Upper lobe of left lung (tissue), 6 donors: ENCODE data around the gene ABHD16B. TPM values are rescaled to one million over a fixed set of nuclear protein-coding genes. Genes with fewer than 3 reads are reported as not detected.
A peak's percentile ranks its signal among the peaks of the same experiment; 100 is the strongest.

Experiments
- ATAC-seq, 2 donors: fragments of 200-7000 bp; cut with Tn5 transposase; one replicate each; pipeline ENCODE4 v1.9.1; 2022; ENCODE audit warnings: mild to moderate bottlenecking in 2 of 2, moderate library complexity in 2 of 2; ENCODE audit not compliant: low FRiP score in 2 of 2
- DNase-seq, 2 donors: peaks; one replicate each; pipeline ENCODE4 v3.0.0-alpha.2; 2019 to 2020
- H3K27ac ChIP-seq, 4 donors: fragments of 200-600 bp; sonication (generic); one replicate each; pipeline ENCODE4 v1.5.1; 2016 to 2019
- H3K27me3 ChIP-seq, 4 donors: fragments of 200-600 bp; sonication (generic); one replicate each; pipeline ENCODE4 v1.5.1; 2017 to 2019
- H3K36me3 ChIP-seq, 4 donors: fragments of 200-600 bp; sonication (generic); one replicate each; pipeline ENCODE4 v1.5.1; 2016 to 2019
- H3K4me1 ChIP-seq, 4 donors: fragments of 200-600 bp; sonication (generic); one replicate each; pipeline ENCODE4 v1.5.1; 2018 to 2019
- H3K4me3 ChIP-seq, 4 donors: fragments of 200-600 bp; sonication (generic); one replicate each; pipeline ENCODE4 v1.5.1; 2017 to 2019; ENCODE audit warnings: mild to moderate bottlenecking in 2 of 4, moderate library complexity in 1 of 4
- H3K9me3 ChIP-seq, 4 donors: fragments of 200-600 bp; sonication (generic); one replicate each; pipeline ENCODE4 v1.5.1; 2018 to 2019
- CTCF ChIP-seq, 6 experiments: fragments of 450-650 bp in 4 of 6; fragments of 200-600 bp in 2 of 6; sonication (generic) in 2 of 6; IDR thresholded peaks; one replicate each; pipeline ENCODE4 v1.5.1; 2016 to 2019; ENCODE audit warnings: antibody characterized with exemption in 6 of 6
- EP300 ChIP-seq, 4 donors: sonication (generic); formaldehyde crosslinking; IDR thresholded peaks; one replicate each; pipeline ENCODE4 v1.5.1; 2017; ENCODE audit warnings: antibody characterized with exemption in 4 of 4, control low read depth in 2 of 4
- POLR2A ChIP-seq, 4 donors: fragments of 450-650 bp; IDR thresholded peaks; one replicate each; pipeline ENCODE4 v1.5.1; 2016 to 2017; ENCODE audit warnings: antibody characterized with exemption in 4 of 4, mild to moderate bottlenecking in 2 of 4
- POLR2AphosphoS5 ChIP-seq, 2 donors: sonication (generic); formaldehyde crosslinking; IDR thresholded peaks; one replicate each; pipeline ENCODE4 v1.5.1; 2017; ENCODE audit warnings: antibody characterized with exemption in 2 of 2
- WGBS, 2 donors: methylation state at CpG; one replicate each; pipeline ENCODE4 v1.1.5; 2017 to 2018; 5-methylcytosine and 5-hydroxymethylcytosine counted together
- total RNA-seq, 6 donors: library from RNA; depleted of rRNA in 4 of 6; stranded (reverse); fragments of >200 nt in 4 of 6; gene quantifications; one replicate each; pipeline versions ENCODE4 v1.1.0 to v1.2.1, GENCODE V29; 2016 to 2021
- donor health status: DM: no; HTN: no; CAD: no; lungs with moderate emphysema.
- donor health status: DM: no; HTN: yes; CAD: no; lungs with severe emphysema.

ABHD16B gene
- total RNA-seq, 6 donors from 2014 or later: 0.23 TPM; not detected in 5

- ATAC-seq (no peak), DNase-seq (no peak)
- H3K9me3 ChIP-seq: no peaks in the 10 kb centered on the region
- WGBS, 2 donors: 91 to 96% methylated on average over 17 to 19 of the region's 19 CpGs
- H3K27me3 ChIP-seq: no peaks in the 10 kb centered on the region
- peaks cover 6 to 85% (median 71%) of the 10 kb centered on the region in 4 donors for H3K36me3 ChIP-seq
- H3K27ac ChIP-seq: no peak overlapping the region
- TF ChIP-seq EP300 (IDR thresholded peaks at IDR 0.05) (no peak), CTCF (IDR thresholded peaks at IDR 0.05) (no peak), POLR2AphosphoS5 (IDR thresholded peaks at IDR 0.05) (no peak), POLR2A (IDR thresholded peaks at IDR 0.05) (no peak)
- H3K4me3 ChIP-seq: no peak overlapping the region
- H3K4me1 ChIP-seq: no peaks in the 10 kb centered on the region
Measured at GRCh38 chr20:63881451-63882226, 20.3 kb downstream of the ABHD16B start.

GRCh38 chr20:63882257-63883200 lies 21.2 kb downstream of the ABHD16B start:
- Histone ChIP-seq H3K27me3 (no peaks in the 10 kb centered on the region), H3K4me3 (no peak overlapping the region), H3K27ac (no peak overlapping the region), H3K36me3 (peaks cover 8 to 85% (median 72%) of the 10 kb centered on the region in 4 donors), H3K4me1 (no peaks in the 10 kb centered on the region), H3K9me3 (no peaks in the 10 kb centered on the region)
- 88 to 97% methylated on average over 20 to 28 of the region's 28 CpGs for WGBS, 2 donors
- DNase-seq (peak in 1 of 2 donors; percentile 59), ATAC-seq (no peak)
- TF ChIP-seq EP300 (IDR thresholded peaks at IDR 0.05): no peak
- TF ChIP-seq POLR2AphosphoS5 (IDR thresholded peaks at IDR 0.05): no peak
- no peak for TF ChIP-seq POLR2A (IDR thresholded peaks at IDR 0.05)
- no peak for TF ChIP-seq CTCF (IDR thresholded peaks at IDR 0.05)

- no peak overlapping the region for H3K4me3 ChIP-seq
- no peaks in the 10 kb centered on the region for H3K27me3 ChIP-seq
- H3K9me3 ChIP-seq: no peaks in the 10 kb centered on the region
- DNase-seq (no peak), ATAC-seq (no peak)
- H3K4me1 ChIP-seq: no peaks in the 10 kb centered on the region
- TF ChIP-seq POLR2AphosphoS5 (IDR thresholded peaks at IDR 0.05) (no peak), EP300 (IDR thresholded peaks at IDR 0.05) (no peak), CTCF (IDR thresholded peaks at IDR 0.05) (no peak), POLR2A (IDR thresholded peaks at IDR 0.05) (no peak)
- no peak overlapping the region for H3K27ac ChIP-seq
- H3K36me3 ChIP-seq: peaks cover 12 to 85% (median 73%) of the 10 kb centered on the region in 4 donors
- 84% methylated on average over 4 of the region's 6 CpGs; no CpG with 5 or more reads in 1 of the 2 donors for WGBS, 2 donors
Measured at GRCh38 chr20:63883201-63883593, 21.9 kb downstream of the ABHD16B start.

- DNase-seq: peak in 1 of 2 donors; percentile 68
- peak in 1 of 2 donors; percentile 28 for ATAC-seq
- TF ChIP-seq EP300 (IDR thresholded peaks at IDR 0.05) (no peak), POLR2A (IDR thresholded peaks at IDR 0.05) (no peak), CTCF (IDR thresholded peaks at IDR 0.05) (no peak), POLR2AphosphoS5 (IDR thresholded peaks at IDR 0.05) (no peak)
- H3K9me3 ChIP-seq: no peaks in the 10 kb centered on the region
- H3K36me3 ChIP-seq: peaks cover 12 to 86% (median 73%) of the 10 kb centered on the region in 4 donors
- H3K27ac ChIP-seq: no peak overlapping the region
- H3K4me3 ChIP-seq: no peak overlapping the region
- no peaks in the 10 kb centered on the region for H3K27me3 ChIP-seq
- H3K4me1 ChIP-seq: peaks cover 0 to 10% (median 3%) of the 10 kb centered on the region in 4 donors
- WGBS, 2 donors: 87 to 89% methylated on average over 8 to 21 of the region's 21 CpGs
Measured at GRCh38 chr20:63884506-63885263, 23.4 kb downstream of the ABHD16B start.
